IPS DF 6.9 (cell line): ENCODE results near the gene MYO6.
A peak's percentile ranks its signal among the peaks of the same experiment; 100 is the strongest.

Experiments used
- DNase-seq: peaks from one replicate; pipeline ENCODE4 v3.0.0-alpha.2; 2013; ENCODE audit warnings: low read depth, low spot score
- H3K27ac ChIP-seq: one replicate; pipeline ENCODE4 v1.5.1; 2013; ENCODE audit warnings: low read length, control low read depth
- H3K27me3 ChIP-seq: 2 replicates; pipeline ENCODE4 v1.6.1; 2013; ENCODE audit warnings: mild to moderate bottlenecking, low read length; ENCODE audit not compliant: control insufficient read depth, insufficient read depth
- H3K36me3 ChIP-seq: 2 replicates; pipeline ENCODE4 v1.6.1; 2013; ENCODE audit warnings: low read length; ENCODE audit not compliant: control insufficient read depth, insufficient read depth
- H3K4me1 ChIP-seq: 2 replicates; pipeline ENCODE4 v1.6.1; 2013; ENCODE audit warnings: low read length; ENCODE audit not compliant: control insufficient read depth, insufficient read depth
- H3K4me3 ChIP-seq: 2 replicates; pipeline ENCODE4 v1.5.1; 2013; ENCODE audit warnings: mild to moderate bottlenecking, low read length
- H3K9me3 ChIP-seq: 2 replicates; pipeline ENCODE4 v1.6.1; 2013; ENCODE audit warnings: low read length, inconsistent platforms; ENCODE audit not compliant: control insufficient read depth, insufficient read depth
- WGBS: extraction: QIAGEN DNeasy Blood & Tissue Kit; methylation state at CpG from one replicate; pipeline ENCODE4 v1.1.7; 2013; ENCODE audit warnings: mixed read lengths, missing lambda C conversion rate; ENCODE audit not compliant: insufficient read length, insufficient coverage; 5-methylcytosine and 5-hydroxymethylcytosine counted together

MYO6 gene

GRCh38 chr6:75913040-75913439, 164.0 kb downstream of the MYO6 start:
- no peak for DNase-seq
- H3K4me1 ChIP-seq = no peaks in the 10 kb centered on the region
- no peaks in the 10 kb centered on the region for H3K27me3 ChIP-seq
- H3K27ac ChIP-seq = no peak overlapping the region
- no peaks in the 10 kb centered on the region for H3K9me3 ChIP-seq
- H3K4me3 ChIP-seq = no peak overlapping the region
- no peaks in the 10 kb centered on the region for H3K36me3 ChIP-seq

DNA sequence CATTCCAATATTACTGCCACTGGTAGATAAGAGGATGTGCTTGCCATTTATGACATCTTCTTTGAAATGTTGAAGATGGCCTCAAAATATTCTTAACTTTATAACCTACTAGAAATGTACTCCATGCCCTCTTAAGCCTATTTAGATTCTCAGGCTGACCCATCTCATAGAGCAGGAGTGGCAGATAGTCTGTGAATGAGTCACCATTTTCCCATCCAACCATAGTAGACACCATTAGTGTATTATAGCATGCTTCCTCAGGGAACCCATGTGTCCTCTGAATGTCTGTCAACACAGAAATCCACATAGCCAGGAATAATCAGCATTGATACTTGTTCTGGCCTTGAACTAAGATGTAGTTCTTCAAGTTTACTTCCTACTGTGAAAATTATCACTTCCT, 173.2 kb downstream of the MYO6 start:
- Histone ChIP-seq H3K27me3 (no peaks in the 10 kb centered on the region), H3K36me3 (no peaks in the 10 kb centered on the region)
- no peak for DNase-seq

GRCh38 chr6:75926293-75927168, 177.5 kb downstream of the MYO6 start:
- Histone ChIP-seq H3K27ac (no peak overlapping the region), H3K4me1 (no peaks in the 10 kb centered on the region), H3K36me3 (no peaks in the 10 kb centered on the region), H3K9me3 (no peaks in the 10 kb centered on the region), H3K27me3 (no peaks in the 10 kb centered on the region), H3K4me3 (no peak overlapping the region)
- no peak for DNase-seq
- no CpG with 5 or more reads among the region's 5 CpGs for WGBS

More for the DNA sequence above, 173.2 kb downstream of the MYO6 start:
- Histone ChIP-seq H3K9me3 (no peaks in the 10 kb centered on the region), H3K4me3 (no peak overlapping the region), H3K27ac (no peak overlapping the region), H3K4me1 (no peaks in the 10 kb centered on the region)

DNA sequence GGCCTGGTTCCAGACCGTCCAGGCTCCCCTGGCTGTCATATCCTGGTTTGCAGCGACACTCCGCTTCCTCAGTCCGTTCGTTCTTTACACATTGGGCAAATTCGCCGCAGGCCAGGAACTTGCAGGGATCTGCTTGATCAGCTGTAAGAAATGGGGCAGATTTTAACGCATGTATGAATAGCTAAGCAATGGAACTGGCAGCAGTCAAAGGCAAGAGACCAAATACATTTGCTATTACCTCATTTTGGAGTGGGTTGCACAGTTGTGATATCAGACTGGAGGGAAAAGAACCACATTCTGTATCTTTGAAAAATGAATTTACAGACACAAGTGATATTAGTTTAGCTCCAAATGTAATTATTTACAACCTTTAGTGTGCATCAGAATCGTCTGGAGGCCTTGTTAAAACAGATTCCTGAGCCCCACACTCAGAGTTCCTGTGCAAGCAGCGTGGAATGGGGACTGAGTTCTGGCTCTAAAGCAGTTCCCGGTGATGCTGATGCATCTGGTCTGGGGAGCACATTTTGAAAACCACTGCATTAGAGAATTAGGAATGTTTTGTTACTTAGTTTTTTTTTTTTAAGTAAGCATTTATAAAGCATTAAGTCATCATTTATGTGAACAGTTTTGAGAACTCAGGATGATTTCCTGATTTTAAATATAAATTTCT, 182.1 kb downstream of the MYO6 start:
- H3K4me3 ChIP-seq = no peak overlapping the region
- H3K27me3 ChIP-seq = no peaks in the 10 kb centered on the region
- no peaks in the 10 kb centered on the region for H3K9me3 ChIP-seq
- no peaks in the 10 kb centered on the region; the same call in 1 of the 2 replicates for H3K4me1 ChIP-seq
- no peak overlapping the region for H3K27ac ChIP-seq
- WGBS = no CpG with 5 or more reads among the region's 11 CpGs
- H3K36me3 ChIP-seq = no peaks in the 10 kb centered on the region
- DNase-seq = no peak

- Histone ChIP-seq H3K9me3 (no peaks in the 10 kb centered on the region), H3K36me3 (no peaks in the 10 kb centered on the region), H3K27ac (no peak overlapping the region), H3K4me1 (no peaks in the 10 kb centered on the region; the same call in 1 of the 2 replicates), H3K27me3 (no peaks in the 10 kb centered on the region), H3K4me3 (no peak overlapping the region)
- peak; percentile 33 for DNase-seq
- no CpG with 5 or more reads among the region's 5 CpGs for WGBS
Observed at GRCh38 chr6:75932067-75932466, 183.0 kb downstream of the MYO6 start.

DNA sequence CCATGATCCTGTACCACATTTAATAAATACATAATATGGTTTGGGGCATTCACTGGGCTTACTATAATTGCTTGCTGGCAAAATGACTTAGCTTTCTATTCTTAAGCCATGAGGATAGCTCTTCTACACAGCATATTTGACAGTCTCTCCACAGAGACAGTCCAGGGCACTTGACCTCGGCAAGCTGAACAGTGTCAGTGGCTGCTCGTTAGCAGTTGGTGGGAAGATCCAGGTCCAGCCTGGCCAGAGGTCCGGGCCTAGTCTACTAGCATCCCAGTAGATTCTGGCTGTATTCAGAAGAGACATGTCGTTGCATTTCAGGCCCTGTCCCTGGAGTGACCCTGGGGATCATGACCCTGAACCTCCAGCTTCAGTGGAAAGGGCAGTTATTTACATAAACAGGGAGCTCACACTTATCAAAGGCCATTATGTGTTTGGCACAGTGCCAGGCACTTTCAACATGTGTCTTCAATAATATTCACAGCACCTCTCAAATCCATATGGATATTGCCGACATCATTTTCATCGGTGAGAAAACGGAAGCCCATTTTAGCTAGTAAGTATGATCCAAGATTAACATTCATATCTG, 184.4 kb downstream of the MYO6 start:
- Histone ChIP-seq H3K27ac (no peak overlapping the region), H3K27me3 (no peaks in the 10 kb centered on the region), H3K4me1 (no peaks in the 10 kb centered on the region; the same call in 1 of the 2 replicates), H3K36me3 (no peaks in the 10 kb centered on the region), H3K4me3 (no peak overlapping the region), H3K9me3 (no peaks in the 10 kb centered on the region)
- no CpG with 5 or more reads among the region's 7 CpGs for WGBS
- DNase-seq = no peak

GRCh38 chr6:75934643-75935472, 185.8 kb downstream of the MYO6 start:
- no peaks in the 10 kb centered on the region for H3K27me3 ChIP-seq
- no peaks in the 10 kb centered on the region; the same call in 1 of the 2 replicates for H3K4me1 ChIP-seq
- DNase-seq = peak; percentile 60
- H3K4me3 ChIP-seq = peak overlapping the region; percentile 27; the same call in 1 of the 2 replicates
- whole genome bisulfite sequencing = no CpG with 5 or more reads among the region's 32 CpGs
- no peaks in the 10 kb centered on the region for H3K9me3 ChIP-seq
- no peaks in the 10 kb centered on the region for H3K36me3 ChIP-seq
- H3K27ac ChIP-seq = no peak overlapping the region

- Histone ChIP-seq H3K27me3 (no peaks in the 10 kb centered on the region), H3K4me3 (peak overlapping the region; percentile 27; the same call in 1 of the 2 replicates), H3K4me1 (no peaks in the 10 kb centered on the region; the same call in 1 of the 2 replicates), H3K36me3 (no peaks in the 10 kb centered on the region), H3K9me3 (no peaks in the 10 kb centered on the region), H3K27ac (no peak overlapping the region)
- DNase-seq = no peak
- WGBS = no CpG with 5 or more reads among the region's 12 CpGs
Observed at GRCh38 chr6:75935473-75935793, 186.4 kb downstream of the MYO6 start.

GRCh38 chr6:75936682-75937081, 187.6 kb downstream of the MYO6 start:
- Histone ChIP-seq H3K4me1 (no peaks in the 10 kb centered on the region; the same call in 1 of the 2 replicates), H3K9me3 (no peaks in the 10 kb centered on the region), H3K27ac (no peak overlapping the region), H3K36me3 (no peaks in the 10 kb centered on the region), H3K4me3 (no peak overlapping the region), H3K27me3 (no peaks in the 10 kb centered on the region)
- no CpG with 5 or more reads among the region's 3 CpGs for WGBS
- no peak for DNase-seq

- H3K4me3 ChIP-seq = no peak overlapping the region
- no peaks in the 10 kb centered on the region for H3K9me3 ChIP-seq
- no peaks in the 10 kb centered on the region for H3K27me3 ChIP-seq
- no peaks in the 10 kb centered on the region for H3K36me3 ChIP-seq
- DNase-seq = no peak
- no peak overlapping the region for H3K27ac ChIP-seq
- H3K4me1 ChIP-seq = no peaks in the 10 kb centered on the region; the same call in 1 of the 2 replicates
- WGBS = no CpG with 5 or more reads among the region's 2 CpGs
Observed at GRCh38 chr6:75937846-75938245, 188.8 kb downstream of the MYO6 start.
